Activated naive CD4-positive, alpha-beta T cell treated with anti-CD3 and anti-CD28 coated beads, Interleukin-2, amount 50 U/mL, for 16 hours (primary cell): ENCODE measurements around the gene SMPD3.
"Not testable (repeated sequence)": the region's sequence is repeated elsewhere in the genome, so short reads cannot be mapped to it uniquely, and the experiment has no call there.

Experiments used
- DNase-seq: peaks from one replicate; pipeline ENCODE4 v3.0.0-alpha.2; 2020

The SMPD3 gene

DNA sequence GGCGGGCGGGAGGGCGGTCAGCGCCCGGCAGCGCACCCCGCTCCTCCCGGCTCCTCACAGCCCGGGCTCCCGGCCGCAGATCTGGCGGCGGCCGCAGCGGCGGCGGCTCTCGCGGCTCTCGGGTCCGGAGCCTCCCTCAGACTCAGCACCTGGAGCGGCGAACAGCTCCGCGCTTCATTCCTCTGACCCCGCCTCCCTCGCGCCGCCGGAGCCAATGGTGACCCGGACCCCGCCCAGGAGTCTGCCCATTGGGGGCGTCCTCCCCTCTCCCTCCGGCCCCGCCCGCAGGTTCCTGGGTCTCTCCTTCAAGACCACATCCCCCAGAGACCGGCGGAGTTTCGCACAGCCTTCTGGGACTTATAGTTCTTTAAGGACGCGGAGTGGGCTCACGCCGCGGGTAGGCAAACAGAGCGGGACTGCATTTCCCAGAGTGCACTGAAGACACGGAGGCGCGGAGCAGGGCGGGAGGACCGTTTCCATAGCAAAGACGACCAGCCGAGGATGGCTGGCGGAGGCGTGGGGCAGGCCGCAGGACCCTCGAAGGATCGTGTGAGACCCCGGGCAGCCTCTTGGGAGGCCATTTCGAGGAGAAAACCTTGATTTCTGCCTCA, at the start of gene SMPD3:
Gene SMPD3, minus strand, starts transcription at position 149 of the 611 bp plus-strand sequence. CDS start 76,327 bp downstream, outside the sequence.
- peak; percentile 98 for DNase-seq

DNA sequence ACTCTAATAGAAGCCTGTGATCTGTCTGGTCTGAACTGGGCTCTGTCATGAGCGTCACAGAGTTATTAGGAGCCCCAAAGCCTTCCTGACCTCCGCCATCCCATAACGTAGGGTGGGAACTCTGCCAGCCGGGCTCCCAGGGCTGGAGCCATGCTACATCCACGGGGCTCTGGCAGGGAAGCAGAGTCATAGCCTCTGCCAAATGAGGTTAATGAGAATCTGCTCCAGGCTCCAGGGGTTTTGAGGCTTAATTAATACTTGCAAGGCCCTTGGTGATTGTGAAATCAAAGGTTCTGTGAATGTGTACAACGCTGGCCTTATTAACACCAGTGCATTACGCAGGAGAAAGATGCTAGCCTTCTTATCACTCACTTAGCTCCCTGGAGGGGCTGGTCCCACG, 48.4 kb upstream of the SMPD3 start:
- DNase-seq = no peak

GRCh38 chr16:68494261-68494660, 46.0 kb upstream of the SMPD3 start:
- not testable (repeated sequence) for DNase-seq

- DNase-seq = no peak
Measured at GRCh38 chr16:68493412-68494070, 45.2 kb upstream of the SMPD3 start.

- no peak for DNase-seq
Measured at GRCh38 chr16:68492543-68493411, 44.5 kb upstream of the SMPD3 start.

- DNase-seq = no peak
Measured at GRCh38 chr16:68492151-68492542, 43.8 kb upstream of the SMPD3 start.

DNA sequence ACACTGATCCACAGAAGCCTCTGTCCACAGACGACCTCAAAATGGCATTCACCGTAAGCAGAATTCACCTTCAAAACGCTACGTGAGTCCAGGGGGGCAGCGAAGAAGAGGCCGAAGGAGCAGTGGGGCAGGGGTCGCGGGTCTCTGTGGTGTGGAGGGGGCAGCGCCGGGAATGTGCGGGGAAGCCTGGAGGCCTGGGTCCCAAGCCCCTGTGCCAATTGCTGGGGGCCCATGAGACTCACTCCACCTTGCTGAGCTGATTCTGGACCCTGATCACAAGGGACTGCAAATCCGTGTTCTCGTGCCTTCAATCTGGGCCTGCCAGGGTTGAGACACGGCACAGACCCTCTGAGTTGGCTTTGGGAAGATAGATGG, 43.3 kb upstream of the SMPD3 start:
- no peak for DNase-seq

DNA sequence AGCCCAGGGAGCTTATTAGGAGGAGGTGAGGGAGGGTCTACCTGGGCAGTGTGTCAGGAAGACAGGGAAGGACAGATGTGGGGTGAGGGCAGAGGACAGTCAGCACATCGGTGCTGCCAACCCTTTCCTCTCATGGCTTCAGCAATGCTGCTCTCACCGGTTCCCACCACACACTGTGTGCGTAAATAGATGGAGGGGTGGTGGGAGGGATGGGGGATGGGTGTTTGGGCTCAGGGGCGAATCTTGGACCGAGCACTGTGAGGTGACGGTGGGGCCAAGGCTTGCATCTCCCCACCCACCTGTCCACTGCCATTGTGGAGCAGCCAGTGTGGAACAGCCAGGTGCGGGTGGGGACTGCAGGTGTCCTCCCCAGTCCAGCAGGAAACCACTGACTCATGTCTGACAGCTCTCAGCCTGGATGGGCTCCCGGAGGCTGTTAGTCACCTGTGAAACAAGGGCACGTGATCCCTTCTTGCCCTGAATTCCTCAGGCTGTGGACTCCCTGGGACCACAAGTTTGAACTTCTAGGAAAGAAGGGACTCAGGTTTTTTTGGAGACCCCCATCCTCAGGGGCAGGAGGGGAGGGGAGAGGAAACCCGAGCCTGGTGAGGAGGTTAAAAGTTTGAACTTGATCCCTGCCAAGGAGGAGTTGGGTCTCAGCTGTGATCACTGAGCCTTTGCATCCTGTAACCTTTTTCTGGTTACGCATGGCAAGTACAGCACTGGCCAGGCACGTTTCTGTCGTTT, 42.7 kb upstream of the SMPD3 start:
- no peak for DNase-seq

- no peak for DNase-seq
Measured at GRCh38 chr16:68490358-68490757, 42.0 kb upstream of the SMPD3 start.

- no peak for DNase-seq
Measured at GRCh38 chr16:68488554-68488953, 40.2 kb upstream of the SMPD3 start.

- DNase-seq = no peak
Measured at GRCh38 chr16:68487669-68488068, 39.4 kb upstream of the SMPD3 start.

- no peak for DNase-seq
Measured at GRCh38 chr16:68487203-68487514, 38.9 kb upstream of the SMPD3 start.

- DNase-seq = no peak
Measured at GRCh38 chr16:68486502-68487202, 38.3 kb upstream of the SMPD3 start.

- DNase-seq = no peak
Measured at GRCh38 chr16:68481636-68482035, 33.3 kb upstream of the SMPD3 start.

GRCh38 chr16:68480084-68480995, 32.0 kb upstream of the SMPD3 start:
- no peak for DNase-seq

GRCh38 chr16:68479271-68479670, 31.0 kb upstream of the SMPD3 start:
- DNase-seq = no peak

GRCh38 chr16:68478526-68479250, 30.4 kb upstream of the SMPD3 start:
- no peak for DNase-seq

DNA sequence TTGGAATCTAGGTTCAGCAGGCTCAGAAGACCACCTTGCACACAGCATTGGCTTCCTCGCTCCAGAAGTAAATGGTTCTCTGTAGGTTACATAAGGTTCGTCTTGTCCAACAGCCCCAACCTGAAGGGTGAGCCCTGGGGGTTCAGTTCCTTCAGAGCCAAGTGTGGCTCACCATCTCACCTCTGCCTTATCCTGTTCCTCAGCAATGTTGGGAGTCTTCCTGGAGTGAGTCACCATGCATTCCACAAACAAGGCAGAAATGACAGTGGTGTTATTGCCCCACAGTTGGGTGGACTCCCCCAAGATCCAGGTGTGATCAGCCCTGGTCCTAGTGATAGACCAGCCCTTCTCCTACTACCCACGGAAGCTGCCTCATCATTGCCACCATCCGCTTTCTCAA, 26.8 kb upstream of the SMPD3 start:
- DNase-seq = no peak

GRCh38 chr16:68473358-68474070, 25.2 kb upstream of the SMPD3 start:
- no peak for DNase-seq

DNA sequence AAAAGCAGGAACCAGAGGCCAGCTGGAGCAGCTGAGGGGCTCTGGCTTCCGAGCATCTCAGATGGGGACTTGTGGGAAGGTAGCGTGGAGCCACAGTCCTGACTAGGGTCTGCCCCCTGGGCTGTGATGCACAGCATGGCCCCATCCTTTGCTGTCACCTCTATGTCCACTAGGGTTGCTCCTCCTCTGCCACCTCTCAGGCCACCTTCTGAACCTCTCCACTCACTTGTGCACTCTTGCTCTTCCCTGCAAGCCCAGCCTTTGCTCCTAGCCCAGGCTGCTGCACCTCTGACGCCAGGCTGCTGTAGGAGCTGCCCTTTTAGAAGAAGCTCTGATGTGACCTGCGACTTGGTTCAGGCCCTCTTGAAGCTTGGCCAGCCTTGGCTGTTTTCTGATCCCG, 24.3 kb upstream of the SMPD3 start:
- DNase-seq = no peak
